Keratinocyte (primary cell): ENCODE data around the gene INSRR.

Experiments
- EZH2 ChIP-seq: IDR thresholded peaks from one replicate; pipeline ENCODE4 v1.6.1; 2012; ENCODE audit warnings: inconsistent platforms, mild to moderate bottlenecking, low read length, moderate library complexity
- TF ChIP-seq, protein P1 (sequence below), 3 experiments: IDR thresholded peaks in 1 of 3; conservative IDR thresholded peaks in 1 of 3; optimal IDR thresholded peaks in 1 of 3; 2 replicates in 2 of 3; 3 replicates in 1 of 3; pipeline versions ENCODE3 to v1.5.1; 2011; ENCODE audit warnings: low read length in 3 of 3, mild to moderate bottlenecking in 3 of 3, moderate library complexity in 2 of 3, control low read depth in 1 of 3, inconsistent platforms in 1 of 3; ENCODE audit not compliant: insufficient read depth in 2 of 3; ENCODE audit errors: extremely low read depth in 1 of 3

DNA sequence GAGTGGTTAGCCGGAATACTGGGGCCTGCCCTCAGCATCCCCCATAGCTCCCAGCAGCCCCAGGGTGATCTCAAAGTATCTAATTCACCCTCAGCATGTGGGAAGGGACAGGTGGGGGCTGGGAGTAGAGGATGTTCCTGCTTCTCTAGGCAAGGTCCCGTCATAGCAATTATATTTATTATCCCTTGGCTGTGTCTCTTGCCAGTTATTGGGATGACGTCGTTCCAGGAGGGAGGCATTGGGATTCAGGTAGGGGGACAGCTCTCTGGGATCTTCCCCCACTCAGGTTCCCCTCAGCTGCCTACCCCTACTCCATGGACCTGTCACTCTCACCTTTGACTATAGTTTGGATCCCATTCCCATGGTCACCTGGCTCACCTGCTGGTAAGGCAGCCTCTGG is 22.7 kb upstream of the INSRR start:
- TF ChIP-seq, protein P1, sequence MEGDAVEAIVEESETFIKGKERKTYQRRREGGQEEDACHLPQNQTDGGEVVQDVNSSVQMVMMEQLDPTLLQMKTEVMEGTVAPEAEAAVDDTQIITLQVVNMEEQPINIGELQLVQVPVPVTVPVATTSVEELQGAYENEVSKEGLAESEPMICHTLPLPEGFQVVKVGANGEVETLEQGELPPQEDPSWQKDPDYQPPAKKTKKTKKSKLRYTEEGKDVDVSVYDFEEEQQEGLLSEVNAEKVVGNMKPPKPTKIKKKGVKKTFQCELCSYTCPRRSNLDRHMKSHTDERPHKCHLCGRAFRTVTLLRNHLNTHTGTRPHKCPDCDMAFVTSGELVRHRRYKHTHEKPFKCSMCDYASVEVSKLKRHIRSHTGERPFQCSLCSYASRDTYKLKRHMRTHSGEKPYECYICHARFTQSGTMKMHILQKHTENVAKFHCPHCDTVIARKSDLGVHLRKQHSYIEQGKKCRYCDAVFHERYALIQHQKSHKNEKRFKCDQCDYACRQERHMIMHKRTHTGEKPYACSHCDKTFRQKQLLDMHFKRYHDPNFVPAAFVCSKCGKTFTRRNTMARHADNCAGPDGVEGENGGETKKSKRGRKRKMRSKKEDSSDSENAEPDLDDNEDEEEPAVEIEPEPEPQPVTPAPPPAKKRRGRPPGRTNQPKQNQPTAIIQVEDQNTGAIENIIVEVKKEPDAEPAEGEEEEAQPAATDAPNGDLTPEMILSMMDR (optimal IDR thresholded peaks at IDR 0.05 in 1 of 3, IDR thresholded peaks at IDR 0.05 in 1 of 3, conservative IDR thresholded peaks at IDR 0.05 in 1 of 3; ENCODE audit: extremely low read depth in 1 of 3, insufficient read depth in 2 of 3, low read length in 3 of 3), result no peak
- no peak for TF ChIP-seq EZH2
